DOHH2 (cell line): ENCODE results near the gene SNRPA.
A peak's percentile ranks its signal among the peaks of the same experiment; 100 is the strongest.

ENCODE experiments used
- H3F3A ChIP-seq: fragments of 200-600 bp; sonication (generic), shearing (Covaris generic); 2 replicates; pipeline ENCODE4 v1.6.0; 2016; ENCODE audit warnings: antibody characterized with exemption, mild to moderate bottlenecking; ENCODE audit not compliant: control insufficient read depth, insufficient read depth
- H3K27ac ChIP-seq: fragments of 200-600 bp; sonication (generic); 2 replicates; pipeline ENCODE4 v1.5.1; 2014; ENCODE audit warnings: low read depth, mild to moderate bottlenecking, low read length, moderate library complexity
- H3K27me3 ChIP-seq: fragments of 200-600 bp; sonication (generic); 2 replicates; pipeline ENCODE4 v1.6.1; 2014; ENCODE audit warnings: mild to moderate bottlenecking, low read length, mixed read lengths; ENCODE audit not compliant: control insufficient read depth
- H3K36me3 ChIP-seq: fragments of 200-600 bp; sonication (generic); 2 replicates; pipeline ENCODE4 v1.6.1; 2014; ENCODE audit warnings: mild to moderate bottlenecking, low read length, moderate library complexity, mixed read lengths; ENCODE audit not compliant: control insufficient read depth
- H3K4me1 ChIP-seq: fragments of 200-600 bp; sonication (generic); 2 replicates; pipeline ENCODE4 v1.6.1; 2014; ENCODE audit warnings: mild to moderate bottlenecking, low read length, mixed read lengths; ENCODE audit not compliant: control insufficient read depth
- H3K4me2 ChIP-seq: fragments of 200-600 bp; sonication (generic); 2 replicates; pipeline ENCODE4 v1.6.0; 2014; ENCODE audit warnings: mild to moderate bottlenecking, low read length, moderate library complexity
- H3K4me3 ChIP-seq: fragments of 200-600 bp; sonication (generic); 2 replicates; pipeline ENCODE4 v1.5.1; 2014; ENCODE audit warnings: mild to moderate bottlenecking, low read length, mixed read lengths
- H3K79me2 ChIP-seq: fragments of 200-600 bp; sonication (generic); 2 replicates; pipeline ENCODE4 v1.6.1; 2014; ENCODE audit warnings: mild to moderate bottlenecking, low read length, mixed read lengths; ENCODE audit not compliant: control insufficient read depth
- H3K9me2 ChIP-seq: fragments of 200-600 bp; sonication (generic); replicated peaks from 2 replicates; pipeline ENCODE4 v1.6.1; 2014; ENCODE audit warnings: mild to moderate bottlenecking, low read length, mixed read lengths; ENCODE audit not compliant: control insufficient read depth
- H3K9me3 ChIP-seq: fragments of 200-600 bp; sonication (generic); 2 replicates; pipeline ENCODE4 v1.6.1; 2014; ENCODE audit warnings: antibody characterized with exemption, low read length, mixed read lengths; ENCODE audit not compliant: control insufficient read depth, insufficient read depth
- H4K20me1 ChIP-seq: fragments of 200-600 bp; sonication (generic); 2 replicates; pipeline ENCODE4 v1.6.0; 2014; ENCODE audit warnings: low read depth, mild to moderate bottlenecking, antibody characterized with exemption, low read length, moderate library complexity; ENCODE audit not compliant: control insufficient read depth, insufficient read depth
- CTCF ChIP-seq: fragments of 200-600 bp; sonication (generic); IDR thresholded peaks from one replicate; pipeline ENCODE4 v1.5.1; 2014; ENCODE audit warnings: antibody characterized with exemption, mild to moderate bottlenecking, low read depth, low read length; ENCODE audit not compliant: poor library complexity, severe bottlenecking
- EZH2phosphoT487 ChIP-seq: fragments of 200-600 bp; sonication (generic); IDR thresholded peaks from 2 replicates; pipeline ENCODE4 v1.6.1; 2017; ENCODE audit warnings: borderline replicate concordance, mild to moderate bottlenecking, antibody characterized with exemption, low read length, moderate library complexity, mixed read lengths

SNRPA gene

GRCh38 chr19:40755791-40756190 is 4.8 kb downstream of the SNRPA start:
- Histone ChIP-seq H3K9me2 (no peaks in the 10 kb centered on the region), H3K4me3 (peak overlapping the region; percentile 24; the same call in 1 of the 2 replicates), H3K4me2 (peak overlapping the region; percentile 70; the same call in 1 of the 2 replicates), H3K79me2 (peaks cover 92% of the 10 kb centered on the region), H3K27ac (no peak overlapping the region), H4K20me1 (peaks cover 33% of the 10 kb centered on the region), H3K27me3 (no peaks in the 10 kb centered on the region), H3K4me1 (peaks cover 40% of the 10 kb centered on the region), H3K9me3 (no peaks in the 10 kb centered on the region), H3F3A (peaks cover 2% of the 10 kb centered on the region; the same call in 1 of the 2 replicates), H3K36me3 (peaks cover 85% of the 10 kb centered on the region)
- TF ChIP-seq EZH2phosphoT487 = no peak
- TF ChIP-seq CTCF = no peak

GRCh38 chr19:40756502-40757110 is 5.6 kb downstream of the SNRPA start:
- Histone ChIP-seq H3F3A (peaks cover 2% of the 10 kb centered on the region; the same call in 1 of the 2 replicates), H3K4me2 (peak overlapping the region; percentile 11; the same call in 1 of the 2 replicates), H3K36me3 (peaks cover 87% of the 10 kb centered on the region), H4K20me1 (peaks cover 33% of the 10 kb centered on the region), H3K27ac (no peak overlapping the region), H3K9me2 (no peaks in the 10 kb centered on the region), H3K27me3 (no peaks in the 10 kb centered on the region), H3K4me1 (peaks cover 40% of the 10 kb centered on the region), H3K4me3 (no peak overlapping the region), H3K9me3 (no peaks in the 10 kb centered on the region), H3K79me2 (peaks cover 90% of the 10 kb centered on the region)
- no peak for TF ChIP-seq EZH2phosphoT487
- TF ChIP-seq CTCF = no peak

GRCh38 chr19:40758491-40758890 is 7.5 kb downstream of the SNRPA start:
- H3K4me1 ChIP-seq = peaks cover 31% of the 10 kb centered on the region
- no peaks in the 10 kb centered on the region for H3K9me2 ChIP-seq
- no peaks in the 10 kb centered on the region for H3K27me3 ChIP-seq
- H4K20me1 ChIP-seq = peaks cover 27% of the 10 kb centered on the region
- peaks cover 76% of the 10 kb centered on the region for H3K79me2 ChIP-seq
- H3K4me2 ChIP-seq = no peak overlapping the region
- H3F3A ChIP-seq = peaks cover 2% of the 10 kb centered on the region; the same call in 1 of the 2 replicates
- H3K4me3 ChIP-seq = no peak overlapping the region
- H3K27ac ChIP-seq = no peak overlapping the region
- no peaks in the 10 kb centered on the region for H3K9me3 ChIP-seq
- H3K36me3 ChIP-seq = peaks cover 91% of the 10 kb centered on the region
- TF ChIP-seq CTCF (no peak), EZH2phosphoT487 (no peak)
